HG03280 (cell line): ENCODE data around the gene RFESD.
A peak's percentile ranks its signal among the peaks of the same experiment; 100 is the strongest.
"Not testable (repeated sequence)": the region's sequence is repeated elsewhere in the genome, so short reads cannot be mapped to it uniquely, and the experiment has no call there.

ENCODE experiments used
- ATAC-seq: cut with Tn5 transposase; IDR thresholded peaks from one replicate; pipeline ENCODE4 v1.9.1; 2021; ENCODE audit warnings: mild to moderate bottlenecking, moderate library complexity; ENCODE audit not compliant: unreplicated experiment

Gene RFESD

DNA sequence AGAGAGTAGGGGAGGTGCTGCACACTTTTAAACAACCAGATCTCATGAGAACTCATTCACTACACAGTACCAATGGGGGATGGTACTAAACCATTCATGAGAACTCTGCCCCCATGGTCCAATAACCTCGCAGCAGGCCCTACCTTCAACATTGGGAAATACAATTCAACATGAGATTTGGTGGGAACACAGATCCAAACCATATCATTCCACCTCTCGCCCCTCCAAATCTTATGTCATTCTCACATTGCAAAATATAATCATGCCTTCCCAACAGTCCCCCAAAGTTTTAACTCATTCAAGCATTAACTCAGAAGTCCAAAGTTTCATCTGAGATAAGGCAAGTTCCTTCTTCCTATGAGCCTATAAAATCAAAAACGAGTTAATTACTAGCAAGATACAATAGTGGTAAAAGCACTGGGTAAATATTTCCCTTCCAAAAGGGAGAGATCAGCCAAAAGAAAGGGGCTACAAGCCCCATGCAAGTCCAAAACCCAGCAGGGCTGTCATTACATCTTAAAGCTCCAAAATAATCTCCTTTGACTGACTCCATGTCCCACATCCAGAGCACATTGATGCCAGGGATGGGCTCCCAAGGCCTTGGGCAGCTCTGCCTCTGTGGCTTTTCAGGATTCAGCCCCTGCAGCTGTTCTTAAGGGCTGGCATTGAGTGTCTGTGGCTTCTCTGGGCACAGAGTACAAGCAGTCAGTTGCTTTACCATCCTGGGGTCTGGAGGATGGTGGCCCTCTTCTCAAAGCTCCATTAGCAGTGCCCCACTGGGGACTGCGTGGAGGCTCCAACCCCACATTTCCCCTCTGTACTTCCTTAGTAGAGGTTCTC is 18.4 kb upstream of the RFESD start:
- ATAC-seq, result no peak

DNA sequence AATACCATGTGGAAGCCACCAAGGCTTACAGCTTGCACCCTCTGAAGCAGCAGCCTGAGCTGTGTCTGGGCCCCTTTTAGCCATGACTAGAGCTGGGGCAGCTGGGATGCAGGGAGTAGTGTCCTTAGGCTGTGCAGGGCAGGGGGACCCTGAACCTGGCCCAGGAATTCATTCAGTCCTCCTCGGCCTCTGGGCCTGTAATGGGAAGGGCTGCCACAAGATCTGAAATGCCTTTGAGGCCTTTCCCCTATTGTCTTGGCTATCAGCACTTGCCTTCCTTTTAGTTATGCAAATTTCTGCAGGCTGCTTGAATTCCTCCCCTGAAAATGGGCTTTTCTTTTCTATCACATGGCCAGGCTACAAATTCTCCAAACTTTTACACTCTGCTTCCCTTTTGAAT is 17.6 kb upstream of the RFESD start:
- ATAC-seq, result no peak

GRCh38 chr5:95630394-95630917 is 16.1 kb upstream of the RFESD start:
- ATAC-seq, result no peak

- ATAC-seq, result peak; percentile 27
Measured at GRCh38 chr5:95631255-95631958, 15.2 kb upstream of the RFESD start.

- ATAC-seq, result peak; percentile 93
Measured at GRCh38 chr5:95631991-95632675, 14.4 kb upstream of the RFESD start.

DNA sequence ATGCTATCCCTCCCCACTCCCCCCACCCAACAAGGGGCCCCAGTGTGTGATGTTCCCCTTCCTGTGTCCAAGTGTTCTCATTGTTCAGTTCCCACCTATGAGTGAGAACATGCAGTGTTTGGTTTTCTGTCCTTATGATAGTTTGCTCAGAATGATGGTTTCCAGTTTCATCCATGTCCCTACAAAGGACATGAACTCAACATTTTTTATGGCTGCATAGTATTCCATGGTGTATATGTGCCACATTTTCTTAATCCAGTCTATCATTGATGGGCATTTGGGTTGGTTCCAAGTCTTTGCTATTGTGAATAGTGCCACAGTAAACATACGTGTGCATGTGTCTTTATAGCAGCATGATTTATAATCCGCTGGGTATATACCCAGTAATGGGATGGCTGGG is 13.6 kb upstream of the RFESD start:
- not testable (repeated sequence) for ATAC-seq

- no peak for ATAC-seq
Measured at GRCh38 chr5:95633671-95634070, 12.9 kb upstream of the RFESD start.

GRCh38 chr5:95634081-95634480 is 12.5 kb upstream of the RFESD start:
- ATAC-seq, result no peak

GRCh38 chr5:95638632-95639031 is 7.9 kb upstream of the RFESD start:
- peak; percentile 51 for ATAC-seq

DNA sequence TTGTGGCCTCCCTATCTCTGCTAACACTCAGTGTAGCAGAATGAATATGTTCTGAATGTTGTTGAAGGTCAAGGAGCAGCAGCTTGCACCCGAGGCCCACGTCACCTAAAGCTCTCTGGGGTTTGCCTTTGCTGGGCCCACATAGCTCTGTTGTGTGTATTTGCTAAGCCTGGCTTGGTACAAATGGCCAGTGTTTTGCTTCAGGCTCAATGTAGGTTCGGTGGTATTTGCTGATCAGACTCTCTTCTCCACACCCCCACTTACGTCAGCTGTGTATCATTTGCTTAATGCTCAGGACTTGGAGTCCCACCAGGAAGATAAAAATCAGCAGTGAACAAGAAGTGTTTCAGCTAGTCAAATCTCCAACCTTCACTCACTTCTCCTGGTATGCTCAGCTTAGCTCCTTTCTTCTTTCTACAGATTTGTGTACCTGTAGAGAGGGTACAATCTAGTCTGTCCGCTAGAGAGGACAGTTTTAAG is 4.8 kb upstream of the RFESD start:
- no peak for ATAC-seq

GRCh38 chr5:95643152-95643551 is 3.4 kb upstream of the RFESD start:
- ATAC-seq, result no peak

- ATAC-seq, result peak; percentile 39
Measured at GRCh38 chr5:95644351-95645042, 2.1 kb upstream of the RFESD start.

DNA sequence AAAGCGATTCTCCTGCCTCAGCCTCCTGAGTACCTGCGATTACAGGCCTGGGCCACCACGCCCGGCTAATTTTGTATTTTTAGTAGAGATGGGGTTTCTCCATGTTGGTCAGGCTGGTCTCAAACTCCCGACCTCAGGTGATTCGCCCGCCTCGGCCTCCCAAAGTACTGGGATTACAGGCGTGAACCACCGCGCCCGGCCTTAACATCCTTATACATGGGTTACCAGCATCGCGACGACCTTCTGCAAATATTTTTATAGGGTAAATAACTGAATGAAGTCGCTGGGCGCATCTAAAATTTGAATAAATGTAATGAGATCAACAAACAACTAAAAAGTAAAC is 380 bp upstream of the RFESD start:
- ATAC-seq, result not testable (repeated sequence)

- ATAC-seq, result no peak
Measured at GRCh38 chr5:95647886-95648860, 1.6 kb downstream of the RFESD start.

GRCh38 chr5:95649274-95649673 is 2.7 kb downstream of the RFESD start:
- no peak for ATAC-seq

- ATAC-seq, result no peak
Measured at GRCh38 chr5:95649842-95650620, 3.5 kb downstream of the RFESD start.

DNA sequence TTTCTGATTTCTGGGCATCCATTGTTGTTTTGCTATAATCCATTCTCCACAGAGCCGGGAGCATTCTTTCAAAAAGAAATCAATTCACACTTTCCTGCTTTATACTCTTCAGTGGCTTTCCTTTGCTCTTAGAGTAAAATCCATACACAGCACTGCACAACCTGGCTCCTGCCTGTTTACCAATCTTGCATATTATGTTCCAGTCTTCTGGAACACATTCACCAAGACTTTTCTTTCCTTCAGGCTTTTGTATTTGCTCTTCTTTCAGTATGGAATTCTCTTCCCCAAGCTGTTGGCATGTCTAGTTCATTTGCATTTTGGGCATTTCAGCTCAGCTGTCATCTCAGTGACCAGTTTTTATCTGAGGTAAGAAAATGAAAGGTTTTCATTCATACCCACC is 6.3 kb downstream of the RFESD start:
- ATAC-seq, result no peak

DNA sequence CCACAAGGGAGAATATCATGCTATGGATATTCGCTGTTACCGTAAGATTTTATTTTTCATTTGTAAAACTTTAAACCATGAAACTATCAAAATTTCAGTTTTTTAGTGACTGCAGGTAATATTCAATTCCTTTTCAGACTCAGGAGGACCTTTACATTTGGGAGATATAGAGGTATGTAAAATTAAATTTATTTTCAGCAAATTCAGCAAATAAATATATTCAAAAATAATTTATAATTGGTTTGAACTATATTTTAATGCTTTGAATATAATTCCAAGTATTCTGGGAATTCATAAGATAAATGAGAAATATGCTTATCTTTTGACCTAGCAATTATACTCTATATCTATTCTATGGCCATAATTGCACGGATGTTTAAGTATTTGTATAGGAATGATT is 7.6 kb downstream of the RFESD start:
- no peak for ATAC-seq

- ATAC-seq, result no peak
Measured at GRCh38 chr5:95655575-95655974, 9.0 kb downstream of the RFESD start.
